ENCODE results near the gene R3HDM2. TPM values are rescaled to one million over a fixed set of nuclear protein-coding genes. Genes with fewer than 3 reads are reported as not detected.
"Not testable (repeated sequence)": the region's sequence is repeated elsewhere in the genome, so short reads cannot be mapped to it uniquely, and the experiment has no call there.

The R3HDM2 gene
- total RNA-seq, 1 experiment from 2014 or later: 45.4 TPM

DNA sequence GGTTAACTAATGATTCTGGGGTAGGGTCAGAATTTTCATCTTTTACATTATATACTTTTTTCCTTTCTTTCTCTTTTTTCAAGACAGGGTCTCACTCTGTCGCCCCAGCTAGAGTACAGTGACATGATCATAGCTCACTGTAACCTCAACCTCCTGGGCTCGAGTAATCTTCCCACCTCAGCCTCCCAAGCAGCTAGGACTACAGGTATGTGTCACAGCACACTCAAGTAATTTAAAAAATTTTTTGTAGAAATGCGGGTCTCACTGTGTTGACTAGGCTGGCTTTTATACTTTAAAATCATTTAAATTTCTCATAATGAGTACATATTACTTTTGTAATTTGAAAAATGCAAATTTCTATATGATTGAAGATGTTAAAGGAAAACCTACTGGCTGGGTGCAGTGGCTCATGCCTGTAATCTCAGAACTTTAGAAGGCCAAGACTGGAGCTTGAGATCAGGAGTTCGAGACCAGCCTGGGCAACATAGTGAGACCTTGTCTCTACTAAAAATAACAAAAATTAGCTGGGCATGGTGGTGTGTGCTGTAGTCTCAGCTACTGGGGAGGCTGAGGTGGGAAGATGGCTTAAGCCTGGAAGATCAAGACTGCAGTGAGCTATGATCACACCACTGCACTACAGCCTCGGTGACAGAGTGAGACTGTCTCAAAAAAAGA is 25.7 kb downstream of the R3HDM2 start (continued):
- no peak for TF ChIP-seq ELF1 (IDR thresholded peaks at IDR 0.05; ENCODE audit: borderline replicate concordance, low read depth)
- no peak for TF ChIP-seq ZNF274 (IDR thresholded peaks at IDR 0.05; ENCODE audit: low read depth, low read length)
- no peak for TF ChIP-seq EGR1 (IDR thresholded peaks at IDR 0.05; ENCODE audit: low read depth)
- TF ChIP-seq, protein P1, sequence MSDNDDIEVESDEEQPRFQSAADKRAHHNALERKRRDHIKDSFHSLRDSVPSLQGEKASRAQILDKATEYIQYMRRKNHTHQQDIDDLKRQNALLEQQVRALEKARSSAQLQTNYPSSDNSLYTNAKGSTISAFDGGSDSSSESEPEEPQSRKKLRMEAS (IDR thresholded peaks at IDR 0.05): no peak
- TF ChIP-seq FOSL1 (IDR thresholded peaks at IDR 0.05; ENCODE audit: low read depth): no peak
- no peak for TF ChIP-seq SP1 (IDR thresholded peaks at IDR 0.05; ENCODE audit: low read depth)
- TF ChIP-seq CEBPB (IDR thresholded peaks at IDR 0.05; ENCODE audit: low read depth): no peak
- TF ChIP-seq, protein P2, sequence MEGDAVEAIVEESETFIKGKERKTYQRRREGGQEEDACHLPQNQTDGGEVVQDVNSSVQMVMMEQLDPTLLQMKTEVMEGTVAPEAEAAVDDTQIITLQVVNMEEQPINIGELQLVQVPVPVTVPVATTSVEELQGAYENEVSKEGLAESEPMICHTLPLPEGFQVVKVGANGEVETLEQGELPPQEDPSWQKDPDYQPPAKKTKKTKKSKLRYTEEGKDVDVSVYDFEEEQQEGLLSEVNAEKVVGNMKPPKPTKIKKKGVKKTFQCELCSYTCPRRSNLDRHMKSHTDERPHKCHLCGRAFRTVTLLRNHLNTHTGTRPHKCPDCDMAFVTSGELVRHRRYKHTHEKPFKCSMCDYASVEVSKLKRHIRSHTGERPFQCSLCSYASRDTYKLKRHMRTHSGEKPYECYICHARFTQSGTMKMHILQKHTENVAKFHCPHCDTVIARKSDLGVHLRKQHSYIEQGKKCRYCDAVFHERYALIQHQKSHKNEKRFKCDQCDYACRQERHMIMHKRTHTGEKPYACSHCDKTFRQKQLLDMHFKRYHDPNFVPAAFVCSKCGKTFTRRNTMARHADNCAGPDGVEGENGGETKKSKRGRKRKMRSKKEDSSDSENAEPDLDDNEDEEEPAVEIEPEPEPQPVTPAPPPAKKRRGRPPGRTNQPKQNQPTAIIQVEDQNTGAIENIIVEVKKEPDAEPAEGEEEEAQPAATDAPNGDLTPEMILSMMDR (IDR thresholded peaks at IDR 0.05 in 2 of 3, conservative IDR thresholded peaks at IDR 0.05 in 1 of 3; ENCODE audit: borderline replicate concordance in 1 of 3, insufficient read depth in 1 of 3, low read depth in 2 of 3, low read length in 2 of 3): no peak
- TF ChIP-seq, protein P3, sequence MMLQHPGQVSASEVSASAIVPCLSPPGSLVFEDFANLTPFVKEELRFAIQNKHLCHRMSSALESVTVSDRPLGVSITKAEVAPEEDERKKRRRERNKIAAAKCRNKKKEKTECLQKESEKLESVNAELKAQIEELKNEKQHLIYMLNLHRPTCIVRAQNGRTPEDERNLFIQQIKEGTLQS (IDR thresholded peaks at IDR 0.05): no peak

DNA sequence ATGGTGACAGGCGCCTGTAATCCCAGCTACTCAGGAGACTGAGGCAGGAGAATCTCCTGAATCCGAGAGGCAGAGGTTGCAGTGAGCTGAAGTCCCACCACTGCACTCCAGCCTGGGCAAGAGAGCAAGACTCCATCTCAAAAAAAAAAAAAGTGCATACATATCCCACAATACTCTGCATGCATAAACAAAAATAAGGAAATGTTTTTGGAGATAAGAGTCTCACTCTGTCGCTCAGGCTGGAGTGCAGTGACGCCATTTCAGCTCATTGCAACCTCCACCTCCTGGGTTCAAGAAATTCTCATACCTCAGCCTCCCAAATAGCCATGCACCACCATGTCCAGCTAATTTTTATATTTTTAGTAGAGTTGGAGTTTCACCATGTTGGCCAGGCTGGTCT is 28.7 kb downstream of the R3HDM2 start:
- H3K27me3 ChIP-seq (ENCODE audit: insufficient read depth, low read length); H4K20me1 ChIP-seq (ENCODE audit: insufficient read depth); BruUV-seq (replicated peaks); POLR2A ChIA-PET; RAD21 ChIA-PET (ENCODE audit: low non-redundant PET in 1 of 2, low total read pairs in 2 of 2, uncharacterized antibody in 2 of 2, unreplicated experiment in 2 of 2); H3K79me2 ChIP-seq (ENCODE audit: insufficient read depth, low read length); H3K4me1 ChIP-seq (ENCODE audit: control insufficient read depth in 1 of 2, insufficient read depth in 2 of 2, low read length in 2 of 2); H3K9ac ChIP-seq (ENCODE audit: low read length); H3K36me3 ChIP-seq (ENCODE audit: control insufficient read depth in 1 of 2, insufficient read depth in 2 of 2, low read length in 2 of 2); H3K27ac ChIP-seq (ENCODE audit: low read depth, low read length); intact Hi-C loops (cut with micrococcal nuclease); H3K4me3 ChIP-seq (replicated peaks in 1 of 2; ENCODE audit: low read depth in 1 of 2, low read length in 2 of 2); ATAC-seq; DNase-seq (ENCODE audit: low read depth, low spot score); H3K9me3 ChIP-seq (ENCODE audit: control insufficient read depth in 1 of 2, insufficient read depth in 1 of 2, low read depth in 1 of 2, low read length in 2 of 2); H3K4me2 ChIP-seq (ENCODE audit: low read length); H2AFZ ChIP-seq (ENCODE audit: low read depth, low read length, poor library complexity, severe bottlenecking); H3K9me2 ChIP-seq (ENCODE audit: insufficient read depth): not testable (repeated sequence)
- CTCF ChIA-PET: interaction anchor here (1.4 kb wide), 1 partner anchor 51 kb away, joined by 5 read pairs; no protein-coding TSS in a partner anchor

Measured in HCT116 (cell line).